Tibial nerve (tissue), 4 donors: ENCODE measurements around the gene RILPL1. TPM values are rescaled to one million over a fixed set of nuclear protein-coding genes. Genes with fewer than 3 reads are reported as not detected.
"Not testable (repeated sequence)": the region's sequence is repeated elsewhere in the genome, so short reads cannot be mapped to it uniquely, and the experiment has no call there.

Experiments used
- DNase-seq, 2 donors: peaks; one replicate each; pipeline ENCODE4 v3.0.0-alpha.2; 2019; ENCODE audit warnings: low spot score in 2 of 2
- H3K27ac ChIP-seq, 4 donors: fragments of 200-600 bp; sonication (generic) in 3 of 4; one replicate each; pipeline ENCODE4 v1.5.1; 2017 to 2019; ENCODE audit warnings: mild to moderate bottlenecking in 1 of 4
- H3K27me3 ChIP-seq, 2 donors: fragments of 200-600 bp; sonication (generic) in 1 of 2; one replicate each; pipeline versions ENCODE4 v1.5.1 to v1.6.0; 2017 to 2019
- H3K36me3 ChIP-seq, 3 donors: fragments of 200-600 bp; sonication (generic); one replicate each; pipeline ENCODE4 v1.5.1; 2018 to 2019
- H3K4me1 ChIP-seq, 4 donors: fragments of 200-600 bp; sonication (generic) in 3 of 4; one replicate each; pipeline ENCODE4 v1.5.1; 2017 to 2019
- H3K4me3 ChIP-seq, 4 donors: fragments of 200-600 bp; sonication (generic) in 3 of 4; one replicate each; pipeline ENCODE4 v1.5.1; 2017 to 2019; ENCODE audit warnings: mild to moderate bottlenecking in 1 of 4, moderate library complexity in 1 of 4
- H3K9me3 ChIP-seq, 4 donors: fragments of 200-600 bp; sonication (generic) in 3 of 4; one replicate each; pipeline ENCODE4 v1.5.1; 2017 to 2019
- CTCF ChIP-seq, 5 experiments: fragments of 200-600 bp in 3 of 5; fragments of 450-650 bp in 2 of 5; sonication (generic) in 3 of 5; IDR thresholded peaks; one replicate each; pipeline ENCODE4 v1.5.1; 2016 to 2019; ENCODE audit warnings: antibody characterized with exemption in 5 of 5, mild to moderate bottlenecking in 3 of 5, moderate library complexity in 2 of 5
- EP300 ChIP-seq, 2 donors: sonication (generic); formaldehyde crosslinking; IDR thresholded peaks; one replicate each; pipeline ENCODE4 v1.6.1; 2017; ENCODE audit warnings: antibody characterized with exemption in 2 of 2, mild to moderate bottlenecking in 1 of 2
- POLR2A ChIP-seq, 2 donors: fragments of 450-650 bp; IDR thresholded peaks; one replicate each; pipeline ENCODE4 v1.6.1; 2017; ENCODE audit warnings: antibody characterized with exemption in 2 of 2, mild to moderate bottlenecking in 2 of 2, moderate library complexity in 2 of 2
- WGBS, 2 donors: methylation state at CpG; one replicate each; pipeline ENCODE4 v1.1.5; 2018; 5-methylcytosine and 5-hydroxymethylcytosine counted together
- total RNA-seq, 4 donors: library from RNA; depleted of rRNA; stranded (reverse); fragments of >200 nt; gene quantifications; one replicate each; pipeline ENCODE4 v1.1.0, GENCODE V29; 2016

RILPL1 gene
- total RNA-seq, 4 donors from 2014 or later: 11.8 to 24.3 (median 16.0) TPM

- TF ChIP-seq POLR2A (IDR thresholded peaks at IDR 0.05) (no peak), CTCF (IDR thresholded peaks at IDR 0.05) (no peak), EP300 (IDR thresholded peaks at IDR 0.05) (no peak)
- no peak overlapping the region for H3K4me3 ChIP-seq
- 91 to 95% methylated on average over 15 to 16 of the region's 16 CpGs for WGBS, 2 donors
- H3K9me3 ChIP-seq: no peaks in the 10 kb centered on the region
- no peak overlapping the region for H3K27ac ChIP-seq
- no peaks in the 10 kb centered on the region for H3K27me3 ChIP-seq
- peaks cover 0 to 52% (median 0%) of the 10 kb centered on the region in 3 donors for H3K36me3 ChIP-seq
- no peak for DNase-seq
- H3K4me1 ChIP-seq: no peaks in the 10 kb centered on the region
These were observed 34.2 kb downstream of the RILPL1 start for GRCh38 chr12:123499332-123499731.

DNA sequence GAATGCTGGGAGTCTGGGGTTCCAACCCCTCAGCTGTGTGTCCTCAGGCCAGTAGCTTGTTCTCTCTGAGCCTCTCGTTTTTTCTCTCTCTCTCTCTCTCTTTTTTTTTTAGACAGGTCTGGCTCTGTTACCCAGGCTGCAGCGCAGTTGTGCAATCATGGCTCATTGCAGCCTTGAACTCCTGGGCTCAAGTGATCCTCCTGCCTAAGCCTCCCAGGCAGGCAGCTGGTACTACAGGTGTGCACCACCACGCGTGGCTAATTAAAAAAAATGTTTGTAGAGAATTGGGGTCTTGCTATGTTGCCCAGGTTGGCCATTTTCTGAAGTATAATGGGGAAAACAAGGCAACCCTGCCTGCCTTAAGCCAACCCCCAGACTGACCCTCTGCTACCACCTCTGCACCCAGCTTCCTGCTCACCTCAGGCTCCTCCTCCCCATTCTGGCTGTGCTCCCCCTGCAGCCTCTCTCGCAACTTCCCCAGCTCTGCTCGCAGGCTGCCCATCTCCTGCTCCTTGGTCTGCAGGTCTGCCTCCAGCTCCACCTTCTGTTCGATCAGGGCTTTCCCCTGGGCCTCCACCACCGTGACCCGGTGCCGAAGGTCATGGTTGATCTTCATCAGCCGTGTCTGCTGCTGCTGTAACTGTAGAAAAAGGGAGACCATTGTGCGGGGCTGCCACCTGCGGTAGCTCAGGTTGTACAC, 35.2 kb downstream of the RILPL1 start:
- H3K36me3 ChIP-seq: peaks cover 0 to 56% (median 0%) of the 10 kb centered on the region in 3 donors
- no peak overlapping the region for H3K4me3 ChIP-seq
- no peak for DNase-seq
- 89 to 95% methylated on average over 13 of the region's 13 CpGs for WGBS, 2 donors
- no peak for TF ChIP-seq EP300 (IDR thresholded peaks at IDR 0.05)
- no peak for TF ChIP-seq CTCF (IDR thresholded peaks at IDR 0.05)
- H3K4me1 ChIP-seq: no peaks in the 10 kb centered on the region
- no peak overlapping the region for H3K27ac ChIP-seq
- no peaks in the 10 kb centered on the region for H3K9me3 ChIP-seq
- no peaks in the 10 kb centered on the region for H3K27me3 ChIP-seq

GRCh38 chr12:123497065-123497464, 36.5 kb downstream of the RILPL1 start:
- H3K4me3 ChIP-seq: no peak overlapping the region
- no peaks in the 10 kb centered on the region for H3K9me3 ChIP-seq
- no peak for DNase-seq
- no peaks in the 10 kb centered on the region for H3K4me1 ChIP-seq
- H3K36me3 ChIP-seq: peaks cover 0 to 56% (median 0%) of the 10 kb centered on the region in 3 donors
- no peak for TF ChIP-seq POLR2A (IDR thresholded peaks at IDR 0.05)
- TF ChIP-seq EP300 (IDR thresholded peaks at IDR 0.05): no peak
- no peak for TF ChIP-seq CTCF (IDR thresholded peaks at IDR 0.05)
- no peaks in the 10 kb centered on the region for H3K27me3 ChIP-seq
- 93 to 96% methylated on average over 7 of the region's 7 CpGs for WGBS, 2 donors
- no peak overlapping the region for H3K27ac ChIP-seq

DNA sequence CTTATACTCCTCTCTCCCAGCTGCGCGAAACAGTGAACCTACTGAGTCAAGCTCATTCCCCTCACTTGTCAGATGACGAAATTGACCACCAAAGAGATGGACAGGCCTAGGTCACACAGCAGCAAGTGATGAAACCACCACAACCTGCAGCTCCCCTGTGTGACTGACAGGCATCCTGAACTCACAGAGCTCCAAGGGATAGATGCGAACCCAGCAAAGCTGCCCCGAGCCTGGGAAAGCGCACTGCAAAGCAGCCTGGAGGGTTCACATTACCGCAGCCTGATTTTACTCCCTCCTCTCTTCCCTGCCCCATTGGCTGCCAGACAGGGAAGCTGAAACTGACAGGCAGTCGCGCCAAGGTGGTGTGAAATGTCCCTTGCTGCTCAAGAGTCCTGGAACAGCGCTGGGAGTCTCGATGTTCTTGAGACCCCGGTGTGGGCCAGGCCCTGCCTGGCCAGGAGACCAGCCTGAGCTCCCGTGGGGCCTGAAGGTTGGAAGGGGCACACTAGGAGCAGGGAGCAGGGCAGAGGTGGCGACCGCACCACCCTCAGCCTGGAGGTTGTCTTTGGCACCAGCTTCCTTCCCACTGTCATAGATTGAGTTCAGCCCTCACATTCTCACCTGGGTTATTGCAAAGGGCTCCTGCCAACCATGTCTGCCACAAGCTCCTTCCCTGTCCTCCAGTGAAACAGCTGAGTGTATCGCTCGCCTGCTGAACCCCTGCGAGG, 39.2 kb downstream of the RILPL1 start:
- no peaks in the 10 kb centered on the region for H3K9me3 ChIP-seq
- TF ChIP-seq POLR2A (IDR thresholded peaks at IDR 0.05) (no peak), EP300 (IDR thresholded peaks at IDR 0.05) (no peak)
- H3K27me3 ChIP-seq: no peaks in the 10 kb centered on the region
- no peak for DNase-seq
- H3K4me3 ChIP-seq: no peak overlapping the region
- H3K27ac ChIP-seq: no peak overlapping the region
- 88 to 89% methylated on average over 18 of the region's 18 CpGs for WGBS, 2 donors
- H3K36me3 ChIP-seq: peaks cover 0 to 51% (median 0%) of the 10 kb centered on the region in 3 donors
- H3K4me1 ChIP-seq: no peaks in the 10 kb centered on the region

DNA sequence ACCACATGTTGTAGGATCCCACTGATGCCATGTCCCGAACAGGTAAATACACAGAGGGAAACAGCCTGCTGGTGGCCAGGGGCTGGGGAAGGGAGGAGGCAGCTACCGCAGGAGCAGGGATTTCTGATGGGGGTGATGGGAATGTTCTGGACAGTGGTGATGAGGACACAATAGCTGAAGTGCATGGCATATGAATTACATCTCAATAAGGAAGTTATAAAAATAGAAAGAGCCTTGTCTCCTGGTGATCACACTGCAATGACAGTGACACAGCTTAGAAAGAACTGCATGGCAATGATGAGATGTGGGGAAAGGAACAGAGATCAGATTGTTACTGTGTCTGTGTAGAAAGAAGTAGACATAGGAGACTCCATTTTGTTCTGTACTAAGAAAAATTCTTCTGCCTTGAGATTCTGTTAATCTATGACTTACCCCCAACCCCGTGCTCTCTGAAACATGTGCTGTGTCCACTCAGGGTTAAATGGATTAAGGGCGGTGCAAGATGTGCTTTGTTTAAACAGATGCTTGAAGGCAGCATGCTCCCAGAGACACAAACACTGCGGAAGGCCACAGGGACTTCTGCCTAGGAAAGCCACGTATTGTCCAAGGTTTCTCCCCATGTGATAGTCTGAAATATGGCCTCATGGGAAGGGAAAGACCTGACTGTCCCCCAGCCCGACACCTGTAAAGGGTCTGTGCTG, 41.0 kb downstream of the RILPL1 start:
- not testable (repeated sequence) for H3K9me3 ChIP-seq, H3K27me3 ChIP-seq, H3K4me1 ChIP-seq, H3K4me3 ChIP-seq, H3K27ac ChIP-seq, DNase-seq
- H3K36me3 ChIP-seq: peaks cover 0 to 50% (median 0%) of the 10 kb centered on the region in 3 donors
- WGBS, 2 donors: 36 to 65% methylated on average over 6 to 7 of the region's 7 CpGs

DNA sequence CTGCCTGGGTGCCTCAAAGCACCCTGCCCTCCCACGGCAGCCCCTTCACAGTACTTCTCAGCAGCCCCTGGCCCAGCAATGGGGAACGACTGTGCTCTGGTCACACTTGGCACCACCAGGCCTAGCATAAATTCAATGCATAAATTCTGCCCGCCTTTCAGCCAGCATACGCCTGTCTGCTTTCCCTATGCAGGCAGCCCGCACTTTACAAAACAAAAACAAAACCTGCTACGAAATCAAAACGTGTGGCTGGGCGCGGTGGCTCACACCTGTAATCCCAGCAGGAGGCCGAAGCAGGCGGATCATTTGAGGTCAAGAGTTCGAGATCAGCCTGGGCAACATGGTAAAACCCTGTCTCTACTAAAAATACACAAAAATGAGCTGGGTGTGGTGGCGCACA, 42.0 kb downstream of the RILPL1 start:
- 89 to 96% methylated on average over 11 to 13 of the region's 13 CpGs for WGBS, 2 donors
- Histone ChIP-seq H3K27ac (no peak overlapping the region), H3K4me1 (no peaks in the 10 kb centered on the region), H3K4me3 (no peak overlapping the region), H3K36me3 (peaks cover 0 to 44% (median 0%) of the 10 kb centered on the region in 3 donors), H3K9me3 (no peaks in the 10 kb centered on the region), H3K27me3 (no peaks in the 10 kb centered on the region)
- no peak for DNase-seq
- TF ChIP-seq CTCF (IDR thresholded peaks at IDR 0.05) (no peak), POLR2A (IDR thresholded peaks at IDR 0.05) (no peak), EP300 (IDR thresholded peaks at IDR 0.05) (no peak)
